HepG2 (cell line): Measurements from ENCODE around the gene CNGA3. TPM values are rescaled to one million over a fixed set of nuclear protein-coding genes. Genes with fewer than 3 reads are reported as not detected.

ENCODE experiments used
- ATAC-seq: fragments of 200-7000 bp; cut with Tn5 transposase; 3 replicates; pipeline ENCODE4 v1.9.1; 2020; ENCODE audit warnings: mild to moderate bottlenecking, moderate library complexity
- BruUV-seq: library from RNA; stranded (reverse); fragments of 400-500 nt; replicated peaks from 2 replicates; lab custom pipeline; 2021; lab: Mats Ljungman, UMichigan
- CTCF ChIA-PET: fragments of 300-600 bp; formaldehyde crosslinking; extraction: SDS; loops from one replicate; lab custom pipeline; 2021; ENCODE audit warnings: low total read pairs, inconsistent platforms, low intra/inter-chr PET ratio; lab: Yijun Ruan, JAX
- POLR2A ChIA-PET: fragments of 350-600 bp; sonication (Branson Sonifier 250); formaldehyde crosslinking; loops from one replicate; lab custom pipeline; 2020; ENCODE audit warnings: antibody characterized with exemption, inconsistent platforms; lab: Yijun Ruan, JAX
- DNase-seq: peaks from one replicate; pipeline ENCODE4 v3.0.0-alpha.2; 2015; ENCODE audit warnings: low spot score
- FAIRE-seq: peaks from 3 replicates; lab custom pipeline; 2011; peaks lifted over from hg19 to GRCh38; lab: Jason Lieb, UNC
- H2AFZ ChIP-seq: one replicate; pipeline ENCODE4 v1.6.1; 2011; ENCODE audit warnings: low read length, inconsistent platforms
- H3K27ac ChIP-seq: fragments of 300-600 bp; 3 replicates; pipeline ENCODE4 v1.8.0; 2011; ENCODE audit warnings: mixed run types, mild to moderate bottlenecking, mixed read lengths, low read length, inconsistent platforms; ENCODE audit not compliant: insufficient read depth; ENCODE audit errors: extremely low read length
- H3K27me3 ChIP-seq, 2 experiments: fragments of 200-600 bp in 1 of 2; 2 replicates in 1 of 2; 3 replicates in 1 of 2; pipeline versions ENCODE4 v1.6.0 to v1.8.0; 2011; ENCODE audit warnings: low read length in 2 of 2, mild to moderate bottlenecking in 2 of 2, moderate library complexity in 2 of 2, inconsistent platforms in 1 of 2; ENCODE audit not compliant: insufficient read depth in 2 of 2, control insufficient read depth in 1 of 2
- H3K36me3 ChIP-seq, 2 experiments: fragments of 200-600 bp in 1 of 2; replicated peaks in 1 of 2; 2 replicates in 1 of 2; 3 replicates in 1 of 2; pipeline versions ENCODE4 v1.5.1 to v1.8.0; 2011; ENCODE audit warnings: low read length in 2 of 2, inconsistent platforms in 1 of 2; ENCODE audit not compliant: insufficient read depth in 2 of 2, control insufficient read depth in 1 of 2
- H3K4me1 ChIP-seq: 2 replicates; pipeline ENCODE4 v1.5.1; 2012; ENCODE audit warnings: low read length, inconsistent platforms; ENCODE audit not compliant: insufficient read depth
- H3K4me2 ChIP-seq: 2 replicates; pipeline ENCODE4 v1.6.0; 2011; ENCODE audit warnings: low read depth, low read length, inconsistent platforms
- H3K4me3 ChIP-seq, 3 experiments: fragments of 200-600 bp in 1 of 3; sonication (generic), shearing (Covaris generic) in 1 of 3; replicated peaks in 1 of 3; 2 replicates each; pipeline ENCODE4 v1.5.1; 2011 to 2016; ENCODE audit warnings: low read length in 3 of 3, inconsistent platforms in 2 of 3, low read depth in 2 of 3, mild to moderate bottlenecking in 2 of 3, control low read depth in 1 of 3, mixed read lengths in 1 of 3; ENCODE audit not compliant: insufficient read depth in 1 of 3
- H3K79me2 ChIP-seq: one replicate; pipeline ENCODE4 v1.6.1; 2011; ENCODE audit warnings: low read length, inconsistent platforms; ENCODE audit not compliant: insufficient read depth
- H3K9ac ChIP-seq: 2 replicates; pipeline ENCODE4 v1.6.0; 2011; ENCODE audit warnings: mild to moderate bottlenecking, low read depth, low read length, inconsistent platforms; ENCODE audit not compliant: insufficient read depth
- H3K9me3 ChIP-seq: 2 replicates; pipeline ENCODE4 v1.5.1; 2012; ENCODE audit warnings: mild to moderate bottlenecking, low read length
- H4K20me1 ChIP-seq: 2 replicates; pipeline ENCODE4 v1.6.0; 2011; ENCODE audit warnings: inconsistent platforms, mild to moderate bottlenecking, low read length, moderate library complexity; ENCODE audit not compliant: insufficient read depth
- HOXA3 ChIP-seq: sonication (generic); formaldehyde crosslinking; IDR thresholded peaks from 2 replicates; pipeline ENCODE4 v1.5.0; 2020; ENCODE audit warnings: missing genetic modification reagents
- JDP2 ChIP-seq: sonication (generic); formaldehyde crosslinking; IDR thresholded peaks from 2 replicates; pipeline ENCODE4 v1.8.1; 2022; ENCODE audit warnings: missing genetic modification reagents, borderline replicate concordance
- MAFG ChIP-seq: sonication (generic); formaldehyde crosslinking; IDR thresholded peaks from 2 replicates; pipeline ENCODE4 v1.5.1; 2020; ENCODE audit warnings: mild to moderate bottlenecking, missing genetic modification reagents
- MED8 ChIP-seq: sonication (generic); formaldehyde crosslinking; IDR thresholded peaks from 2 replicates; pipeline ENCODE4 v1.8.1; 2023; ENCODE audit warnings: mild to moderate bottlenecking, missing genetic modification reagents; ENCODE audit not compliant: insufficient replicate concordance
- NCOA2 ChIP-seq: sonication (generic); formaldehyde crosslinking; IDR thresholded peaks from 2 replicates; pipeline ENCODE4 v1.8.0; 2022; ENCODE audit warnings: inconsistent platforms
- NFATC3 ChIP-seq: sonication (generic); formaldehyde crosslinking; IDR thresholded peaks from 2 replicates; pipeline ENCODE4 v1.5.1; 2020; ENCODE audit warnings: mild to moderate bottlenecking, missing genetic modification reagents
- NFIC ChIP-seq: IDR thresholded peaks from 2 replicates; pipeline ENCODE4 v1.6.1; 2012; ENCODE audit warnings: mild to moderate bottlenecking, low read length, inconsistent platforms
- NKX3-1 ChIP-seq: sonication (generic); formaldehyde crosslinking; IDR thresholded peaks from 2 replicates; pipeline ENCODE4 v1.5.0; 2020; ENCODE audit warnings: missing genetic modification reagents
- PAWR ChIP-seq: sonication (generic); formaldehyde crosslinking; IDR thresholded peaks from 2 replicates; pipeline ENCODE4 v1.4.0; 2020; ENCODE audit warnings: missing genetic modification reagents, mild to moderate bottlenecking, borderline replicate concordance
- PRDM4 ChIP-seq: sonication (generic); formaldehyde crosslinking; IDR thresholded peaks from 2 replicates; pipeline ENCODE4 v1.9.0; 2021; ENCODE audit warnings: missing genetic modification reagents, borderline replicate concordance
- PRPF4 ChIP-seq: fragments of 200-400 bp; formaldehyde crosslinking; IDR thresholded peaks from 2 replicates; pipeline ENCODE4 v1.6.1; 2016; ENCODE audit warnings: low read length, low read depth; ENCODE audit not compliant: poor library complexity, severe bottlenecking
- RELA ChIP-seq: sonication (generic); formaldehyde crosslinking; IDR thresholded peaks from 2 replicates; pipeline ENCODE4 v1.4.0; 2020; ENCODE audit warnings: missing genetic modification reagents
- SRSF4 ChIP-seq: fragments of 200-400 bp; formaldehyde crosslinking; IDR thresholded peaks from one replicate; pipeline ENCODE4 v1.6.1; 2018; ENCODE audit warnings: mild to moderate bottlenecking, low read depth, low read length, moderate library complexity; ENCODE audit not compliant: poor library complexity, severe bottlenecking
- TEF ChIP-seq: sonication (generic); formaldehyde crosslinking; IDR thresholded peaks from 2 replicates; pipeline ENCODE4 v1.5.0; 2020; ENCODE audit warnings: missing genetic modification reagents
- TGIF2 ChIP-seq: IDR thresholded peaks from 2 replicates; pipeline ENCODE4 v1.6.1; 2016; ENCODE audit warnings: control low read depth, missing compliant biosample characterization
- U2AF2 ChIP-seq: fragments of 200-400 bp; formaldehyde crosslinking; IDR thresholded peaks from 2 replicates; pipeline ENCODE4 v1.6.1; 2017; ENCODE audit warnings: low read depth, mild to moderate bottlenecking, low read length
- ZNF296 ChIP-seq: sonication (generic); formaldehyde crosslinking; conservative IDR thresholded peaks from 2 replicates; pipeline ENCODE4 v1.5.0; 2020; ENCODE audit warnings: mild to moderate bottlenecking, missing genetic modification reagents
- ZNF557 ChIP-seq: sonication (generic); formaldehyde crosslinking; IDR thresholded peaks from 2 replicates; pipeline ENCODE4 v1.4.0; 2020; ENCODE audit warnings: missing genetic modification reagents
- ZNF761 ChIP-seq: sonication (generic); formaldehyde crosslinking; conservative IDR thresholded peaks from 2 replicates; pipeline ENCODE4 v1.4.0; 2020; ENCODE audit warnings: mild to moderate bottlenecking, missing genetic modification reagents
- ZNF816 ChIP-seq: sonication (generic); formaldehyde crosslinking; IDR thresholded peaks from 2 replicates; pipeline ENCODE4 v1.8.0; 2022; ENCODE audit warnings: missing genetic modification reagents, mild to moderate bottlenecking, borderline replicate concordance
- WGBS: methylation state at CpG from one replicate; pipeline ENCODE4 v1.1.6; 2017; ENCODE audit warnings: low lambda C conversion rate; 5-methylcytosine and 5-hydroxymethylcytosine counted together
- in situ Hi-C: cut with HindIII; loops from 2 replicates; pipeline ENCODE4 v1.10.0; 2017; ENCODE audit warnings: low pct_unique_long_range_greater_than_20kb; ENCODE audit not compliant: extremely low pct_ligation_motif_present
- intact Hi-C: fragments of 100-400 bp; cut with micrococcal nuclease; formaldehyde crosslinking; loops from one replicate; pipeline ENCODE4 v1.10.0; 2022; ENCODE audit not compliant: unreplicated experiment
- polyA plus RNA-seq, 8 experiments: library from polyadenylated mRNA; depleted of rRNA in 3 of 8; stranded (reverse) in 7 of 8; unstranded in 1 of 8; fragments of >200 nt; fragmentation: Illumina TruSeq in 4 of 8; extraction: Trizol in 4 of 8; gene quantifications; 2 replicates each; pipeline versions ENCODE4 v1.2.1 to v1.2.3, GENCODE V29; 2011 to 2016; ENCODE audit warnings: low read depth in 4 of 8, missing spikeins in 1 of 8, mixed read lengths in 1 of 8; ENCODE audit not compliant: insufficient read depth in 1 of 8
- total RNA-seq, 5 experiments: library from RNA; depleted of rRNA; stranded (reverse); fragments of >200 nt; fragmentation: Illumina TruSeq; extraction: Trizol; gene quantifications; 2 replicates each; pipeline ENCODE4 v1.2.3, GENCODE V29; 2016; ENCODE audit warnings: low read depth in 1 of 5

CNGA3 gene
- total and polyA plus RNA-seq, 2 of the 13 experiments (the other 11 are each of a cell fraction or from before 2014, with no cell fraction given): not detected

DNA sequence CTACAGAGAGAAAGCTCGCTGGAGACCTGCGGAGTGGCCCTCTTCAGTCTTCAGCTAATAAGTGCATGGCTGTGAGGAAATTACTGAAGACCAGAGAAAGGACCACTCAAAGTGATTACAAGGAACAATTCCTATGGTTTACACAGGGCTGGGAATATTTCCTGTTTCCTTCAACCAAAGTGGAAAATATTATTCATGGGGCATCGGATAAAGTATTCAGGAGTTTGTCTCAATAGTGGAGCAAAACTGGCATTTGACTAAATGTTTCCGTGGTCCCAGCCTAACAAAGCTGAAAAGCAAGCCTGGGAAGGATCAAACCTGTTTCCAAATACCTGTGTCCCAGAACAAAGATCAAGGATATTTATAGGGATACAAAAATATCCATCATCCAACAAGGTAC is 32.0 kb upstream of the CNGA3 start:
- WGBS: 45% methylated on average over 4 of the region's 4 CpGs
- in situ Hi-C loops (no loop called here), intact Hi-C loops (no loop called here)
- Histone ChIP-seq H3K4me3 (no peak overlapping the region), H3K4me2 (no peak overlapping the region), H3K79me2 (no peaks in the 10 kb centered on the region), H3K27ac (no peak overlapping the region), H3K4me1 (no peaks in the 10 kb centered on the region), H3K9ac (no peak overlapping the region), H3K9me3 (peaks cover under 1% of the 10 kb centered on the region; the same call in 1 of the 2 replicates), H3K36me3 (no peaks in the 10 kb centered on the region), H3K27me3 (peaks cover 0 to 24% of the 10 kb centered on the region in 2 experiments; a peak in 4 of 5 replicates), H2AFZ (no peak overlapping the region), H4K20me1 (no peaks in the 10 kb centered on the region)
- no peak for FAIRE-seq
- no TSS peak for BruUV-seq
- no peak for TF ChIP-seq MAFG
- TF ChIP-seq PRDM4 (CRISPR knock-in tag): no peak
- TF ChIP-seq HOXA3 (CRISPR knock-in tag): no peak
- no peak for TF ChIP-seq TGIF2 (CRISPR knock-in tag)
- no peak for TF ChIP-seq TEF (CRISPR knock-in tag)
- no peak for TF ChIP-seq NFATC3 (CRISPR knock-in tag)
- TF ChIP-seq NCOA2 (CRISPR knock-in tag): no peak
- no peak for TF ChIP-seq ZNF816
- TF ChIP-seq NKX3-1 (CRISPR knock-in tag): no peak
- no peak for TF ChIP-seq ZNF761 (CRISPR knock-in tag)
- no peak for TF ChIP-seq RELA
- no peak for TF ChIP-seq PRPF4
- no peak for TF ChIP-seq PAWR (CRISPR knock-in tag)
- TF ChIP-seq U2AF2: no peak
- no peak for TF ChIP-seq SRSF4
- no peak for TF ChIP-seq JDP2
- no peak for TF ChIP-seq MED8
- TF ChIP-seq ZNF296 (CRISPR knock-in tag): no peak
- no peak for TF ChIP-seq ZNF557 (CRISPR knock-in tag)
- no peak for TF ChIP-seq NFIC
- DNase-seq: no peak
- CTCF ChIA-PET: no interaction called here
- ATAC-seq: no peak
- POLR2A ChIA-PET: no interaction called here
